LNCAP (cell line): ENCODE data around the gene JCAD.

Source experiments
- TF ChIP-seq, protein P1 (sequence below): fragments of 450-650 bp; IDR thresholded peaks from 2 replicates; pipeline ENCODE4 v1.5.1; 2017; ENCODE audit warnings: mild to moderate bottlenecking

The JCAD gene

DNA sequence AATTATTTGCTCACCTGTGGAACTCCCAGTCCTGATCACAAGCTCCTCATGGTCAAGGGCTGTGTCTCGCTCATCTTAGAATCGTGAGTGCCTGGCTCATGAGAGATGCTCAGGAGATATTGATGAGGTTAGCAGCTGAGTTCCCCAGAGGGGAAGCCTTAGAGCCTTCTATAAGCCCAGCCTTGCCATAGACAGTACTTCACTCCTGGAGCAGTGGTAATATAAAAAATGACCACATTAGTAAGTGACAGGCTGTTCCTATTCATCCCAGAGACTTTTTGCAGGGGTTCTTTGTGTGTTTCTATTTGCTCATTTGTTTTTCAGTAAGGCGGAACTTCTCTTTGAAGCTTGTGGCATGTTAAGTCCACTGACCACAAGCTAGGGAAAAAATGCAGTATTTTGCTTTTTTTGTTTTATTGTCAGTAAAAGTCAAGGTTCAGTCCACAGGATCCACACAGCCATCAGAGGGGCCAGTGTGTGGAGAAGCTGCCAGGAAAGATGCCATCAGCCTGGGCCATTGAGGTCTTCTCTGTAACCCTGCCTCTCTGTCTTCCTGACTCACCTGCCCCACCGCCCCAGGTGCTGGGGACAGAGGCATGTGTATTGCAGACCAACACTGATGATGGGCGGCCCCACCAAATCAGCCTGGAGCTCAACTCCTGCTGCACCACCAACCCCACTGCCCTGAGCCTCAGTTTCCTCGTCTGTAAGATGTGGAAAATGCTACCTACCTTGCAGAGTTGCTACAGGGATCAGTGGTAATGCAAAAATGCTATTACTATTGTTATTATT, 36.4 kb upstream of the JCAD start:
- TF ChIP-seq, protein P1, sequence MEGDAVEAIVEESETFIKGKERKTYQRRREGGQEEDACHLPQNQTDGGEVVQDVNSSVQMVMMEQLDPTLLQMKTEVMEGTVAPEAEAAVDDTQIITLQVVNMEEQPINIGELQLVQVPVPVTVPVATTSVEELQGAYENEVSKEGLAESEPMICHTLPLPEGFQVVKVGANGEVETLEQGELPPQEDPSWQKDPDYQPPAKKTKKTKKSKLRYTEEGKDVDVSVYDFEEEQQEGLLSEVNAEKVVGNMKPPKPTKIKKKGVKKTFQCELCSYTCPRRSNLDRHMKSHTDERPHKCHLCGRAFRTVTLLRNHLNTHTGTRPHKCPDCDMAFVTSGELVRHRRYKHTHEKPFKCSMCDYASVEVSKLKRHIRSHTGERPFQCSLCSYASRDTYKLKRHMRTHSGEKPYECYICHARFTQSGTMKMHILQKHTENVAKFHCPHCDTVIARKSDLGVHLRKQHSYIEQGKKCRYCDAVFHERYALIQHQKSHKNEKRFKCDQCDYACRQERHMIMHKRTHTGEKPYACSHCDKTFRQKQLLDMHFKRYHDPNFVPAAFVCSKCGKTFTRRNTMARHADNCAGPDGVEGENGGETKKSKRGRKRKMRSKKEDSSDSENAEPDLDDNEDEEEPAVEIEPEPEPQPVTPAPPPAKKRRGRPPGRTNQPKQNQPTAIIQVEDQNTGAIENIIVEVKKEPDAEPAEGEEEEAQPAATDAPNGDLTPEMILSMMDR, result no peak

DNA sequence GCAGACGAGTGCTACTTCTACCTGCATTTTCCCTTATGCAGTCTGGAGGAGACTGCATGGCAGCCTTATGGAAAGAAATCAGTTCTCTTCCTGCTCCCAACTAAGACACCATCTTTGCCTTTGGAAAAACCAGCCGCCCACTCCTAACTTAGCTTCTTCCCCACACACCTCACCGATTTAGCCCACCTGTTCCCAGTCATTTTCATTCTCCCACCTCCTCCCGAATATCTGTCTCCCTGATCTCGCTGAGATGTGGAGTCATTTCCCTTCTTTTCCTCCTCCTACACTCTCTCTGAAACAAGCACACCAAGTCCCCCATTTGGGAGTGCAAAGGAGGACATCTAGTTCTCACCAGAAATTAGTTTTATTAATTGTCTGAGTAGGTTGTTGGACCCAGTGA, 35.2 kb upstream of the JCAD start:
- TF ChIP-seq, protein P1, result no peak

DNA sequence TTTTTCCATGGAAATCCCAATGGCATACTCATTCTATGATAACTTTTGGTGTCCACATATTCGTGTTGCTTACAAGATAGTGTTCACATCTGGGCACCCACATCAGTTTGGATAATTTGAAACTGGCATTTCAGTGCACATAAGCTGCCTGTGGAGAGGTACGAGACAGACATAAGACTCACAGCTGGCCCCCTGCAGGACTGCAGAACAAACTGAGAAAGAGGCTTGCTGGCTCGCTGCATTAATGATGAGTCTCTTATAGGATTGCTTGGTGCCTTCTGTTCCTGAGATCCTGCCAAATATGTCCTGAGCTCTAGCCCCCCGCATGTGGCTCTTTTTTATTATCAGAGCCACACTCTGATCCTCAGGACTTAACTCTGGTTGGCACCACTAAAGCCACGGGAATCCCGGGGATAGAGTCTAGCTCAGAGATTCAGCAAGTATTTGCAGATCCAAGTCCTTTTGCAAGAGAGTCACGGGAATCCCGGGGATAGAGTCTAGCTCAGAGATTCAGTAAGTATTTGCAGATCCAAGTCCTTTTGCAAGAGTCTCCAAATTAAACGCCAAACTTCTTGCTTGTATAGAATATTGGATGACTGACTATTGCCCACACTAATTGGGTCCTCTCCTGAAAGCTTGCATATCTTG, 34.0 kb upstream of the JCAD start:
- TF ChIP-seq, protein P1, result no peak

DNA sequence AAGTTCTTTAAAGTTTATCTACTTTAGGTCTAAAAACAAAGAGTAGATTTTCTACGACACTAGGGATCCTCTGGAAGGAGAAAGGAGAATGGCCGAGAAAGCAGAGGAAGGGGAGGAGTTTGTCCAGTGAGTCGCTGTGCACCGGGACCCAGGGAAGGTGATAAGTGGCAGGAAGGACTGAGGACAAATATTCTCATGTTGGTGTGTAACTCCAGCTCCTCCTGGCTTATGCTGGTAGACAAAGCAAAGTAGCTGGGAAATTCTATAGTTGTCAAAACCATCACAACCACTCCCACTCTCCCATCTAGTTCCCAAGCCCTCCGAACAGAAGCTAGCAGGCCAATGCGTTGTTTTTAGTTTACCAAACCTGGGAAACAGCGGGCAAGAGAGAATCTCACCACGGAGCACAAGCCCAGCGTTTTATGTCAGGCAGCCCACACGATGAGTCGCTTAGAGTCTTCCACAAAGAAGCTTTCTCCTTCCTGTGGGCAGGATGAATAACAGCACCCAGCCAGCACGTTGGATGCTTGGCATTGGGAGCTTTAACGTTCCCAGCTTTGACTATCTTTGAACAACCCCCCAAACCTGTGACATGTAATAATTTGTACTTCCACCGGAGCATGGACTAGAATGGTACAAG, 32.9 kb upstream of the JCAD start:
- TF ChIP-seq, protein P1, result no peak

DNA sequence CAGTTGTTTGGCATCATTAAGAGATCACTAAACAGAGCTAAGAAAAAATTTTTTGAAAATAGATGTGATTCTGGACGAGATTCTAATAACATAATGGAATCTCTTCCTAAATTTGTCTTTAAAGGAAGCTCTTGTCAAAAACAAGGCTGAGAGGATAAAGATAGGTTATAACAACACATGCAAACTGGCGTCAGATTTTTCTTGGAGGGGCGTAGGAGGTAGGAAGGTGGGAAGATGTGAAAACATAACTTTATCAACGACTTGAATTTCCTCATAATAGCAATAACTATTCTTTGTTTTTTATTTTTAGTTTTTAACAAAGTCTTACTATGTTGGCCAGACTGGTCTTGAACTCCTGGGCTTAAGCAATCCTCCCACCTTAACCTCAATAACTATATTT, 31.8 kb upstream of the JCAD start:
- TF ChIP-seq, protein P1, result no peak

DNA sequence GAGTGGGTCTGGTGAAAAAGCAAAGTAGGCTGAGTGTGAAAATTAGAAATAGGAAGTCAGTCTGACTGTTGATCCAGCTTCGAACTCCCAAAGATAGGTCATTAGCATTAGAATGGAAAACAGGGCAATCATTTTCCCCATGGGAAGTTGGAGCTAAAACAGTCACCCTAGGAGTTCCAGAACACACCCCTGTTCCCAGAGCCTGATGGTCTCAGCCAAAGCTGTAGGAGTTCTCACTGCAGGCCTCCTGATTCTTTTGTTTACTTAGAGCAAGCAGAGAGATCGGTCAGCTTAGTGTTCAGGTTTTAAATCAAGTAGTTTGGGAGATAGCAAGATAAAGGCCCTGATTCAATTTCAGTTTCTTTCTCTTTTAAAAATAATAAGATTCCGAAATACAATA, 28.8 kb upstream of the JCAD start:
- TF ChIP-seq, protein P1, result no peak

DNA sequence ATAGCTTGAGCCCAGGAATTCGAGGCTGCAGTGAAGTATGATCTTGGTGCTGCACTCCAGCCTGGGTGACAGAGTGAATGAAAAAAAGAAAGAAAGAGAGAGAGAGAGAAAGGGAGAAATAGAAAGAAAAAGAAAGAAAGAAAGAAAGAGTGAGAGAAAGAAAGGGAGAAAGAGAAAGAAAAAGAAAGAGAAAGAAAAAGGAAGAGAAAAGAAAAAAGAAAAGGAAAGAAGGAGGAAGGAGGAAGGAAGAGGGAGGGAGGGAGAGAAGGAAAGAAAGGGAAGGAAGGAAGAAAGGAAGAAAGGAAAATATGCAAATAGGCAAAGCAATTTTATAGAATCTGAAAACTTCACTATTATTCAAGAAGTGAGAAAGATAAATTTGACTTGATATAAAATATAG, 24.5 kb upstream of the JCAD start:
- TF ChIP-seq, protein P1, result no peak
